Prostate gland (tissue), 2 donors: ENCODE data around the gene WDR49.

ENCODE experiments used
- CTCF ChIP-seq, 4 experiments: fragments of 200-600 bp in 2 of 4; fragments of 450-650 bp in 2 of 4; sonication (generic) in 2 of 4; IDR thresholded peaks; 1 replicate in 3 of 4; 2 replicates in 1 of 4; pipeline ENCODE4 v1.5.1; 2016 to 2019; ENCODE audit warnings: antibody characterized with exemption in 4 of 4, mild to moderate bottlenecking in 2 of 4, moderate library complexity in 2 of 4
- POLR2A ChIP-seq: fragments of 450-650 bp; IDR thresholded peaks from one replicate; pipeline ENCODE4 v1.6.1; 2016; ENCODE audit warnings: antibody characterized with exemption, mild to moderate bottlenecking

GRCh38 chr3:167481164-167481563 is 172.6 kb downstream of the WDR49 start:
- TF ChIP-seq CTCF (IDR thresholded peaks at IDR 0.05) = no peak
- no peak for TF ChIP-seq POLR2A
